K562 (cell line): ENCODE results near the gene CRYGC. TPM values are rescaled to one million over a fixed set of nuclear protein-coding genes. Genes with fewer than 3 reads are reported as not detected.

ENCODE experiments used
- polyA plus RNA-seq, 8 experiments: library from polyadenylated mRNA; depleted of rRNA in 4 of 8; stranded (reverse) in 5 of 8; unstranded in 3 of 8; fragments of >200 nt; fragmentation: Nextera tagmentation in 2 of 8; fragmentation: Illumina TruSeq in 1 of 8; extraction: Ambion mirVana in 2 of 8; extraction: Trizol in 1 of 8; gene quantifications; 2 replicates each; pipeline versions ENCODE4 v1.2.1 to v1.2.3, GENCODE V29; 2011 to 2014; ENCODE audit warnings: inconsistent platforms in 1 of 8, missing spikeins in 1 of 8
- total RNA-seq, 7 experiments: library from RNA; depleted of rRNA in 6 of 7; stranded (reverse); fragments of >200 nt in 6 of 7; fragmentation: Illumina TruSeq in 2 of 7; extraction: Trizol in 2 of 7; gene quantifications; 2 replicates each; pipeline versions ENCODE4 v1.2.1 to v1.2.3, GENCODE V29; 2011 to 2021; ENCODE audit warnings: low replicate concordance in 1 of 7
- TF ChIP-seq, protein P1 (sequence below): fragments of 200-600 bp; sonication (generic); IDR thresholded peaks from one replicate; pipeline ENCODE4 v1.6.1; 2012; ENCODE audit warnings: mild to moderate bottlenecking, low read depth, low read length, inconsistent platforms

The CRYGC gene
- total and polyA plus RNA-seq, 9 of the 15 experiments (the other 6 are each of a cell fraction or from before 2014, with no cell fraction given): not detected

DNA sequence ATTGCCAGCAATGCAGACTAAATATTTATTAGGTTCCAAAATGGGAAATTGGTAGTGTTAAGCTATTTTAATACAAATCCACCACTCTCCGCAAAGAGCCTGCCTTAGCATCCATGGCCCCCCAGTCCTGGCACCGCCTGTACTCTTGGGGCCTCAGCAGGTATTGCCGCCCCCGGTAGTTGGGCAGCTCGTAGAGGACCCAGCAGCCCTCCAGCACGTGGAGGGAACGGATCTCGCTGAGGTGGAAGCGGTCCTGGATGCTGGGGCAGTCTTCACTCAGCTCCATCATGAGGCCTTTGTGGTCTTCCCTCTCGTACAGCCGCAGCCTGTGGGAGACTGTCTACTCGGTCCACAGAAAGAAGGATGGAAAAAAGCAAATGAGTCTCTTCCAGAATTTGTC, 1.5 kb downstream of the CRYGC start (continued):
- TF ChIP-seq, protein P1, sequence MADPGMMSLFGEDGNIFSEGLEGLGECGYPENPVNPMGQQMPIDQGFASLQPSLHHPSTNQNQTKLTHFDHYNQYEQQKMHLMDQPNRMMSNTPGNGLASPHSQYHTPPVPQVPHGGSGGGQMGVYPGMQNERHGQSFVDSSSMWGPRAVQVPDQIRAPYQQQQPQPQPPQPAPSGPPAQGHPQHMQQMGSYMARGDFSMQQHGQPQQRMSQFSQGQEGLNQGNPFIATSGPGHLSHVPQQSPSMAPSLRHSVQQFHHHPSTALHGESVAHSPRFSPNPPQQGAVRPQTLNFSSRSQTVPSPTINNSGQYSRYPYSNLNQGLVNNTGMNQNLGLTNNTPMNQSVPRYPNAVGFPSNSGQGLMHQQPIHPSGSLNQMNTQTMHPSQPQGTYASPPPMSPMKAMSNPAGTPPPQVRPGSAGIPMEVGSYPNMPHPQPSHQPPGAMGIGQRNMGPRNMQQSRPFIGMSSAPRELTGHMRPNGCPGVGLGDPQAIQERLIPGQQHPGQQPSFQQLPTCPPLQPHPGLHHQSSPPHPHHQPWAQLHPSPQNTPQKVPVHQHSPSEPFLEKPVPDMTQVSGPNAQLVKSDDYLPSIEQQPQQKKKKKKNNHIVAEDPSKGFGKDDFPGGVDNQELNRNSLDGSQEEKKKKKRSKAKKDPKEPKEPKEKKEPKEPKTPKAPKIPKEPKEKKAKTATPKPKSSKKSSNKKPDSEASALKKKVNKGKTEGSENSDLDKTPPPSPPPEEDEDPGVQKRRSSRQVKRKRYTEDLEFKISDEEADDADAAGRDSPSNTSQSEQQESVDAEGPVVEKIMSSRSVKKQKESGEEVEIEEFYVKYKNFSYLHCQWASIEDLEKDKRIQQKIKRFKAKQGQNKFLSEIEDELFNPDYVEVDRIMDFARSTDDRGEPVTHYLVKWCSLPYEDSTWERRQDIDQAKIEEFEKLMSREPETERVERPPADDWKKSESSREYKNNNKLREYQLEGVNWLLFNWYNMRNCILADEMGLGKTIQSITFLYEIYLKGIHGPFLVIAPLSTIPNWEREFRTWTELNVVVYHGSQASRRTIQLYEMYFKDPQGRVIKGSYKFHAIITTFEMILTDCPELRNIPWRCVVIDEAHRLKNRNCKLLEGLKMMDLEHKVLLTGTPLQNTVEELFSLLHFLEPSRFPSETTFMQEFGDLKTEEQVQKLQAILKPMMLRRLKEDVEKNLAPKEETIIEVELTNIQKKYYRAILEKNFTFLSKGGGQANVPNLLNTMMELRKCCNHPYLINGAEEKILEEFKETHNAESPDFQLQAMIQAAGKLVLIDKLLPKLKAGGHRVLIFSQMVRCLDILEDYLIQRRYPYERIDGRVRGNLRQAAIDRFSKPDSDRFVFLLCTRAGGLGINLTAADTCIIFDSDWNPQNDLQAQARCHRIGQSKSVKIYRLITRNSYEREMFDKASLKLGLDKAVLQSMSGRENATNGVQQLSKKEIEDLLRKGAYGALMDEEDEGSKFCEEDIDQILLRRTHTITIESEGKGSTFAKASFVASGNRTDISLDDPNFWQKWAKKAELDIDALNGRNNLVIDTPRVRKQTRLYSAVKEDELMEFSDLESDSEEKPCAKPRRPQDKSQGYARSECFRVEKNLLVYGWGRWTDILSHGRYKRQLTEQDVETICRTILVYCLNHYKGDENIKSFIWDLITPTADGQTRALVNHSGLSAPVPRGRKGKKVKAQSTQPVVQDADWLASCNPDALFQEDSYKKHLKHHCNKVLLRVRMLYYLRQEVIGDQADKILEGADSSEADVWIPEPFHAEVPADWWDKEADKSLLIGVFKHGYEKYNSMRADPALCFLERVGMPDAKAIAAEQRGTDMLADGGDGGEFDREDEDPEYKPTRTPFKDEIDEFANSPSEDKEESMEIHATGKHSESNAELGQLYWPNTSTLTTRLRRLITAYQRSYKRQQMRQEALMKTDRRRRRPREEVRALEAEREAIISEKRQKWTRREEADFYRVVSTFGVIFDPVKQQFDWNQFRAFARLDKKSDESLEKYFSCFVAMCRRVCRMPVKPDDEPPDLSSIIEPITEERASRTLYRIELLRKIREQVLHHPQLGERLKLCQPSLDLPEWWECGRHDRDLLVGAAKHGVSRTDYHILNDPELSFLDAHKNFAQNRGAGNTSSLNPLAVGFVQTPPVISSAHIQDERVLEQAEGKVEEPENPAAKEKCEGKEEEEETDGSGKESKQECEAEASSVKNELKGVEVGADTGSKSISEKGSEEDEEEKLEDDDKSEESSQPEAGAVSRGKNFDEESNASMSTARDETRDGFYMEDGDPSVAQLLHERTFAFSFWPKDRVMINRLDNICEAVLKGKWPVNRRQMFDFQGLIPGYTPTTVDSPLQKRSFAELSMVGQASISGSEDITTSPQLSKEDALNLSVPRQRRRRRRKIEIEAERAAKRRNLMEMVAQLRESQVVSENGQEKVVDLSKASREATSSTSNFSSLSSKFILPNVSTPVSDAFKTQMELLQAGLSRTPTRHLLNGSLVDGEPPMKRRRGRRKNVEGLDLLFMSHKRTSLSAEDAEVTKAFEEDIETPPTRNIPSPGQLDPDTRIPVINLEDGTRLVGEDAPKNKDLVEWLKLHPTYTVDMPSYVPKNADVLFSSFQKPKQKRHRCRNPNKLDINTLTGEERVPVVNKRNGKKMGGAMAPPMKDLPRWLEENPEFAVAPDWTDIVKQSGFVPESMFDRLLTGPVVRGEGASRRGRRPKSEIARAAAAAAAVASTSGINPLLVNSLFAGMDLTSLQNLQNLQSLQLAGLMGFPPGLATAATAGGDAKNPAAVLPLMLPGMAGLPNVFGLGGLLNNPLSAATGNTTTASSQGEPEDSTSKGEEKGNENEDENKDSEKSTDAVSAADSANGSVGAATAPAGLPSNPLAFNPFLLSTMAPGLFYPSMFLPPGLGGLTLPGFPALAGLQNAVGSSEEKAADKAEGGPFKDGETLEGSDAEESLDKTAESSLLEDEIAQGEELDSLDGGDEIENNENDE: no peak
- TF ChIP-seq, all 486 proteins: peak for 0
